Activated CD8-positive, alpha-beta T cell treated with anti-CD3 and anti-CD28 coated beads for 36 hours (primary cell): ENCODE measurements around the gene TFEB. TPM values are rescaled to one million over a fixed set of nuclear protein-coding genes. Genes with fewer than 3 reads are reported as not detected.

Experiments
- ATAC-seq: fragments of 200-7000 bp; cut with Tn5 transposase; one replicate; pipeline ENCODE4 v1.10.0; 2021; ENCODE audit warnings: mild to moderate bottlenecking, moderate library complexity
- CTCF ChIA-PET: fragments of 350-600 bp; sonication (Branson Sonifier 250); formaldehyde crosslinking; loops from one replicate; lab custom pipeline; 2021; ENCODE audit warnings: antibody characterized with exemption; lab: Charles Lee
- POLR2A ChIA-PET: fragments of 350-600 bp; sonication (Branson Sonifier 250); formaldehyde crosslinking; loops from one replicate; lab custom pipeline; 2021; ENCODE audit warnings: antibody characterized with exemption; lab: Charles Lee
- DNase-seq: peaks from one replicate; pipeline ENCODE4 v3.0.0-alpha.2; 2020
- H3K27ac Mint-ChIP-seq: one replicate; pipeline ENCODE4 v1.8.0; 2021; ENCODE audit warnings: mild to moderate bottlenecking, mixed read lengths
- H3K27me3 Mint-ChIP-seq: one replicate; pipeline ENCODE4 v1.8.0; 2021; ENCODE audit warnings: mixed read lengths
- H3K36me3 Mint-ChIP-seq: one replicate; pipeline ENCODE4 v1.8.0; 2021; ENCODE audit warnings: low read depth, mixed read lengths
- H3K4me1 Mint-ChIP-seq: one replicate; pipeline ENCODE4 v1.8.0; 2021; ENCODE audit warnings: low read depth, mixed read lengths
- H3K4me3 Mint-ChIP-seq: one replicate; pipeline ENCODE4 v1.8.0; 2021; ENCODE audit warnings: mild to moderate bottlenecking, moderate library complexity, mixed read lengths
- H3K9me3 Mint-ChIP-seq: one replicate; pipeline ENCODE4 v1.8.0; 2021; ENCODE audit warnings: mixed read lengths
- intact Hi-C: fragments of 100-400 bp; cut with micrococcal nuclease; formaldehyde crosslinking; loops from one replicate; pipeline ENCODE4 v1.10.0; 2022
- total RNA-seq, 2 experiments: library from RNA; stranded (reverse); gene quantifications; one replicate each; pipeline ENCODE4 v1.2.3, GENCODE V29; 2021
- TF ChIP-seq, protein P1 (sequence below): fragments of 200-600 bp; IDR thresholded peaks from one replicate; pipeline ENCODE4 v1.8.0; 2022; ENCODE audit warnings: antibody characterized with exemption, mild to moderate bottlenecking

Gene TFEB
- total RNA-seq, 2 experiments from 2014 or later: 14.6 to 15.9 TPM

DNA sequence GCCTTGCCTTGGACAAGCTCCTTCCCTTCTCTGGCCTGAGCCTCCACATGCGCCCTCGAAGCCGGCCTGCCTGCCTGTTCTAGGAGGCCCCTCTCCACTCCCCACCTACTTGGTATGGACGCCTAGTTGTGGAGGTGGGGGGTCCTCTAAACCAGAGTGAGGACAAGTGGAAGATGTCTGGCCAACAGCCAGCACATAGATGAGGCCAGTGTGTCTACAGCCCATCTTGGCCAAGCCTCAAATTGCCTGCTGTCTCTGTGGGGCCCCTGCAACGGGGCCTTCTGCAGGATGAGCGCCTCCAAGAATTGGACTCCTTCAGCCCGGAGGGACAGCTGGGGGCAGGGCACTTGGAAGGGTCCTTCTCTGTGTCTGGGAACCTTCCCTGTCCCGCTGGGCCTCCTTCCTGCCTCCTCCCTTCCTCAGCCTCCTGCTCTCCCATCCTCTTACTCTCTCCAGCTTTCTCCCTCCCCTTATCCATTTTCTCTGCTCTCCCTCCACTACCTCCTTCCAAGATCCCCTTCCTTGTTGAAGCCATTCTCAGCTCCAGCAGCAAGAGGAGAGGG, 95.5 kb downstream of the TFEB start:
- ChIA-PET CTCF (no interaction called here), POLR2A (no interaction called here)
- peaks cover 34% of the 10 kb centered on the region for H3K27me3 Mint-ChIP-seq
- TF ChIP-seq, protein P1, sequence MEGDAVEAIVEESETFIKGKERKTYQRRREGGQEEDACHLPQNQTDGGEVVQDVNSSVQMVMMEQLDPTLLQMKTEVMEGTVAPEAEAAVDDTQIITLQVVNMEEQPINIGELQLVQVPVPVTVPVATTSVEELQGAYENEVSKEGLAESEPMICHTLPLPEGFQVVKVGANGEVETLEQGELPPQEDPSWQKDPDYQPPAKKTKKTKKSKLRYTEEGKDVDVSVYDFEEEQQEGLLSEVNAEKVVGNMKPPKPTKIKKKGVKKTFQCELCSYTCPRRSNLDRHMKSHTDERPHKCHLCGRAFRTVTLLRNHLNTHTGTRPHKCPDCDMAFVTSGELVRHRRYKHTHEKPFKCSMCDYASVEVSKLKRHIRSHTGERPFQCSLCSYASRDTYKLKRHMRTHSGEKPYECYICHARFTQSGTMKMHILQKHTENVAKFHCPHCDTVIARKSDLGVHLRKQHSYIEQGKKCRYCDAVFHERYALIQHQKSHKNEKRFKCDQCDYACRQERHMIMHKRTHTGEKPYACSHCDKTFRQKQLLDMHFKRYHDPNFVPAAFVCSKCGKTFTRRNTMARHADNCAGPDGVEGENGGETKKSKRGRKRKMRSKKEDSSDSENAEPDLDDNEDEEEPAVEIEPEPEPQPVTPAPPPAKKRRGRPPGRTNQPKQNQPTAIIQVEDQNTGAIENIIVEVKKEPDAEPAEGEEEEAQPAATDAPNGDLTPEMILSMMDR: no peak
- DNase-seq (no peak), ATAC-seq (no peak)
- no peak overlapping the region for H3K4me3 Mint-ChIP-seq
- intact Hi-C loops: no loop called here
- H3K9me3 Mint-ChIP-seq: no peaks in the 10 kb centered on the region
- H3K4me1 Mint-ChIP-seq: peaks cover 4% of the 10 kb centered on the region
- no peaks in the 10 kb centered on the region for H3K36me3 Mint-ChIP-seq
- no peak overlapping the region for H3K27ac Mint-ChIP-seq

DNA sequence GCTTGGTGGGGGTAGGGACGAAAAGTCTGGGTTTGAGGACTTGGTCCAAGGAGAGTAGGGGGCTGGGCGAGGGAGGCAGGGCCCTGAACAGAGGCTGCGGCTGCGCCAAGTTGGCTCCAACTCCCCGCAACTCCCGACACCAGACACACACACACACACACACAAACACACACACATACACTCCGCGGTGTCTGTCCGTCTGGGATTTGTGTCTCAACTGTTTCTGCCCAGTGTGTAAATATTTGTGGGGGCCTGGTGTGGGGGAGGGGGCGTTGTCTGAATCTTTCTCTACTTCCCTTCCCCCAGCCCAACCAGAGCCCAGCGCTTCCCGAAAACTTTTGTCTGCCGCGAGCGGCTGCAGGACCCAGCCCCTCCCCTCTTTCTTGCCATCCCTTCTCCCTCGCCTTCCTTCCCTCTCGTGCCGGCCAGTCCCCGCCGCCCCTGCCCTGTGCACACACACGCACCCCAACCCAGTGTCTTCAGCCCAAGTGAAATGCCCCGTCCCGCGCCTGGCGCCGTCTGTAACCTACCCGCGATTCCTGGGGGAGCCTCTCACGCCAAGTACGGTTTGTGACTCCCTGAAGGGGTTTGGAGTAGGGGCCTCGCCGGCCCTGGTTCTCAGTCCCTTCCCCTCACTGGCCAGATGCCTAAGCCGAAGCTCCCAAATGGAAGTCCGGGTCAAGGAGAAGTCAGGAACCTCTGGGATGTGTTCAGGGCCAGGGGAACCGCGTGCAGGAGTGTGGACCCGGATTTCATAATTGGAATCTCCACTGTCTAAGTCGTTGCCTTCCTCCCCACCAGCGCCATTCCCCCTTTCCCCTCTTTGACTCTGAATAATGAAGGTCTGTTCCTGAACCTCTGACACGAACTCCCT, 96.2 kb downstream of the TFEB start:
- intact Hi-C loops: no loop called here
- no peaks in the 10 kb centered on the region for H3K9me3 Mint-ChIP-seq
- no peaks in the 10 kb centered on the region for H3K36me3 Mint-ChIP-seq
- POLR2A ChIA-PET: no interaction called here
- DNase-seq: no peak
- H3K4me1 Mint-ChIP-seq: peaks cover 4% of the 10 kb centered on the region
- peaks cover 34% of the 10 kb centered on the region for H3K27me3 Mint-ChIP-seq
- no peak overlapping the region for H3K27ac Mint-ChIP-seq
- H3K4me3 Mint-ChIP-seq: no peak overlapping the region
- ATAC-seq: no peak
- TF ChIP-seq, protein P1: no peak
- CTCF ChIA-PET: no interaction called here

- intact Hi-C loops: no loop called here
- ChIA-PET CTCF (no interaction called here), POLR2A (no interaction called here)
- no peak for DNase-seq
- Mint-ChIP-seq H3K27me3 (peaks cover 34% of the 10 kb centered on the region), H3K27ac (no peak within 1 kb of the TSS), H3K9me3 (no peaks in the 10 kb centered on the region), H3K36me3 (no peaks in the 10 kb centered on the region), H3K4me3 (peak within 1 kb of the TSS; percentile 45), H3K4me1 (peaks cover 4% of the 10 kb centered on the region)
- ATAC-seq: peak; percentile 30
- TF ChIP-seq, protein P1: no peak
Measured at GRCh38 chr6:41638002-41638934, 97.1 kb downstream of the TFEB start, which contains the start of gene MDFI. Gene MDFI, plus strand, starts transcription at chr6:41638468. Its CDS starts 282 bp downstream, at chr6:41638750.

DNA sequence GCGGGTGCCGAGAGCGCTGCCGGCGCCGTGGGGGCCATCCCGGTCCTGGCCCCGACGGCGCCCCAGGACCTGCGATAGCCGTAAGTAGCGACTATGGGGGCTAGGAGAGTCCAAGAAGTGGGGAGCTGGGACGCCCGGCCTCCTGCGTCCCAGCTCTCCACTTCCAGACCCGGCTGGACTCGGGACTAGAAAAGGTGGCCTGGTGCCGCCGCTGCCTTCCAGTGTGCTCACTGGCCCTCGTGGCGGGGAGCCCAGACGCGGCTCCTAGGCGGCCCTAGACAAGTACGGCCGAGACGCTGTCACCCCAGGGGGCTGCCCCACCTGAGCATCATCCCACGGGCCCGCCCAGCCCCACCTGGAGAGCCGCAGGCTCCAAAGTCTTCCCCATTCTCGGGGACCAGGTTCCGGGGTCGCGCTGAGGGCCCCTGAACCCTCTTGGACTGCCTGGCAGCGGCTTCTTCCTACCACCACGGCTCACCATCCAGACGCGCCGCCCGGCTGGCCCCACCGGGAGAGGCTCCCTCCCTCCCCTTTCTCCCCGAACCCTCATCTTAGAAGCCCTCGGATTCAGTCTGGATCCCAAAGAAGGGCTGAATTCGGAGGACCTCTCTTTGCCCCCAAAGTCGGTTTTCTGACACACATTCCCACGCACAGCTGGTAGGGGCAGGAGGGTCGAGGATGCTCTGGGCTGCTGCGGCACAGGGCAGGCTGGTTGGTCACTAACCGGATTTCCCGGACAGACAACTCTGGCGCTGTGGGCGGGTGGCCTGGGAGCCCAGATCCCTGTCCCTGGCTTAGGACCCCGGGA, 98.0 kb downstream of the TFEB start:
- H3K27ac Mint-ChIP-seq: no peak overlapping the region
- POLR2A ChIA-PET: no interaction called here
- peaks cover 4% of the 10 kb centered on the region for H3K4me1 Mint-ChIP-seq
- H3K27me3 Mint-ChIP-seq: peaks cover 34% of the 10 kb centered on the region
- H3K36me3 Mint-ChIP-seq: no peaks in the 10 kb centered on the region
- DNase-seq (no peak), ATAC-seq (no peak)
- H3K9me3 Mint-ChIP-seq: no peaks in the 10 kb centered on the region
- TF ChIP-seq, protein P1: no peak
- CTCF ChIA-PET: interaction anchor here (1.0 kb wide), 1 partner anchor 269 kb away, joined by 3 read pairs; no protein-coding TSS in a partner anchor
- intact Hi-C loops: no loop called here
- H3K4me3 Mint-ChIP-seq: peak overlapping the region; percentile 45
